HCT116 (cell line): ENCODE data around the gene SEC22A.

Source experiments
- CBX3 ChIP-seq: IDR thresholded peaks from 2 replicates; pipeline ENCODE4 v1.6.1; 2012; ENCODE audit warnings: low read depth
- CEBPB ChIP-seq: IDR thresholded peaks from 2 replicates; pipeline ENCODE4 v1.6.1; 2012; ENCODE audit warnings: low read depth
- CTCF ChIP-seq, 3 experiments: fragments of 200-600 bp in 1 of 3; sonication (generic) in 1 of 3; IDR thresholded peaks in 2 of 3; conservative IDR thresholded peaks in 1 of 3; 2 replicates each; pipeline ENCODE4 v1.5.1; 2012 to 2017; ENCODE audit warnings: low read depth in 2 of 3, low read length in 2 of 3, antibody characterized with exemption in 1 of 3, borderline replicate concordance in 1 of 3, control low read depth in 1 of 3, mild to moderate bottlenecking in 1 of 3, mixed read lengths in 1 of 3, mixed run types in 1 of 3, moderate library complexity in 1 of 3; ENCODE audit not compliant: insufficient read depth in 1 of 3
- EGR1 ChIP-seq: IDR thresholded peaks from 2 replicates; pipeline ENCODE4 v1.6.1; 2012; ENCODE audit warnings: low read depth
- ELF1 ChIP-seq: IDR thresholded peaks from 2 replicates; pipeline ENCODE4 v1.6.1; 2012; ENCODE audit warnings: low read depth, borderline replicate concordance
- EZH2 ChIP-seq: fragments of 200-600 bp; sonication (generic); IDR thresholded peaks from 2 replicates; pipeline ENCODE4 v1.6.1; 2017; ENCODE audit warnings: antibody characterized with exemption, mixed run types
- EZH2phosphoT487 ChIP-seq: fragments of 200-600 bp; IDR thresholded peaks from 2 replicates; pipeline ENCODE4 v1.6.1; 2018; ENCODE audit warnings: antibody characterized with exemption, borderline replicate concordance
- POLR2A ChIP-seq: IDR thresholded peaks from 2 replicates; pipeline ENCODE4 v1.7.0; 2011; ENCODE audit warnings: borderline replicate concordance; ENCODE audit not compliant: insufficient read depth, insufficient read length; ENCODE audit errors: extremely low read depth
- POLR2AphosphoS5 ChIP-seq: IDR thresholded peaks from 2 replicates; pipeline ENCODE4 v1.6.1; 2011; ENCODE audit warnings: mild to moderate bottlenecking, low read depth, low read length, moderate library complexity
- REST ChIP-seq: IDR thresholded peaks from 2 replicates; pipeline ENCODE4 v1.6.1; 2012; ENCODE audit warnings: low read depth
- SIN3A ChIP-seq: IDR thresholded peaks from 2 replicates; pipeline ENCODE4 v1.6.1; 2012; ENCODE audit warnings: low read depth
- SP1 ChIP-seq: IDR thresholded peaks from 2 replicates; pipeline ENCODE4 v1.6.1; 2012; ENCODE audit warnings: low read depth
- SRF ChIP-seq: IDR thresholded peaks from 2 replicates; pipeline ENCODE4 v1.6.1; 2012; ENCODE audit warnings: low read depth
- ZFX ChIP-seq: fragments of 450-650 bp; IDR thresholded peaks from 2 replicates; pipeline ENCODE4 v1.6.1; 2017

- no peak for TF ChIP-seq ELF1
- TF ChIP-seq SP1: no peak
- TF ChIP-seq POLR2A: no peak
- TF ChIP-seq CTCF (IDR thresholded peaks at IDR 0.05 in 2 of 3, conservative IDR thresholded peaks at IDR 0.05 in 1 of 3; ENCODE audit: borderline replicate concordance in 1 of 3, insufficient read depth in 1 of 3, low read depth in 2 of 3, low read length in 2 of 3): no peak
- TF ChIP-seq EZH2phosphoT487: no peak
- TF ChIP-seq POLR2AphosphoS5: no peak
- TF ChIP-seq ZFX: no peak
- no peak for TF ChIP-seq SRF
- no peak for TF ChIP-seq EZH2
- TF ChIP-seq EGR1: no peak
- no peak for TF ChIP-seq CBX3
- TF ChIP-seq CEBPB: no peak
- TF ChIP-seq SIN3A: no peak
- TF ChIP-seq REST: no peak
Measured at GRCh38 chr3:123282461-123282860, 80.7 kb downstream of the SEC22A start.
